Measurements from ENCODE around the gene TENM3. TPM values are rescaled to one million over a fixed set of nuclear protein-coding genes. Genes with fewer than 3 reads are reported as not detected.

TENM3 gene
- total RNA-seq, 1 experiment from 2014 or later: 0.87 TPM

DNA sequence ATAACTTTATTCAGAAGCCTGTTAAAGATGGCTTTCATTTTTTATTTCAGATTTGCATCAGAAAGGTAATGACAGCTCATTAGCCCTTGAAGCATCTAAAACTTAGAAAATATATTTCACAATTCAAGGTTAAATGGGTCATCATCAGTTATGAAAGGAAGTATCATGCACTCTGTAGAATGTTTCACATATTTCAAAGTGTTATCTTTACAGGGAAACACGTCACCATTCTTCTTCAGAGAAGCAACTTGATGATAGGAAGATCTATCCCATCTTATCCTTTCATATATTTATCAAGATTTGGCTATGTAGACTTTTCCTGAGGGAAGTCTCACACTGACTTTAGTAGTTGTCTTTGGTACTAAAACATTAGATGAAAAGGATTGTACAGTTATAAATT is 277.8 kb downstream of the TENM3 start:
- ChIA-PET CTCF (no interaction called here), POLR2A (ENCODE audit: unreplicated experiment) (no interaction called here)
- intact Hi-C loops (cut with micrococcal nuclease): no loop called here
- TF ChIP-seq CTCF (conservative IDR thresholded peaks at IDR 0.05; ENCODE audit: low read depth, low read length) (no peak), EZH2phosphoT487 (IDR thresholded peaks at IDR 0.05; ENCODE audit: borderline replicate concordance, low read length) (no peak), EZH2 (IDR thresholded peaks at IDR 0.05; ENCODE audit: low read length, unreplicated experiment) (no peak)
- Histone ChIP-seq H3K79me2 (ENCODE audit: low read length) (no peaks in the 10 kb centered on the region), H3K9me3 (ENCODE audit: low read length) (no peaks in the 10 kb centered on the region), H3K4me3 (ENCODE audit: low read length) (no peak overlapping the region), H3K4me1 (ENCODE audit: insufficient read depth, low read length) (no peaks in the 10 kb centered on the region), H3K27ac (ENCODE audit: low read length) (no peak overlapping the region), H3K9me2 (replicated peaks; ENCODE audit: low read length) (no peaks in the 10 kb centered on the region), H2AFZ (ENCODE audit: low read length) (no peak overlapping the region), H3K9ac (ENCODE audit: low read length) (no peak overlapping the region), H3K27me3 (ENCODE audit: low read length) (no peaks in the 10 kb centered on the region), H3K36me3 (ENCODE audit: low read depth, low read length) (no peaks in the 10 kb centered on the region), H3F3A (ENCODE audit: low read length, unreplicated experiment) (no peaks in the 10 kb centered on the region), H4K20me1 (ENCODE audit: low read length) (no peaks in the 10 kb centered on the region), H3K4me2 (ENCODE audit: low read length) (no peak overlapping the region)
- BruUV-seq (replicated peaks): no TSS peak
- no peak for ATAC-seq
- DNase-seq: no peak

DNA sequence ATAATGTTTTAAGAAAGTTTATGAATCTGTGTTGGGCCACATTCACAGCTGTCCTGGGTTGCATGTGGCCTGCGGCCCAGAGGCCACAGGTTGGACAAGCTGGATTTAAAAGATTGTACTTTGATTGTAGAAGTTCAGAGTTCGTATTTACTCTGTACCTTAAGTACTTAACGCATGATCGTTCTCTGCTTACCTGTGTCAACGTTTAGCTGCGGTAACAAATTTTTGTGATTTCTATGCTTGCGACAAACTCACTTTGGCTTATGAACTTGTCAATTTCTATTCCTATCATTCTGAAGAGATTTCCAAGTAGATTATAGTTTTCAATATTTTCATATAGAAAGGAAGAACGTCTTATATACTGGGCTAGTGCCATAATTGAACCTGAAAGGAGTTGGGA is 285.6 kb downstream of the TENM3 start:
- H3K27ac ChIP-seq (ENCODE audit: low read length): no peak overlapping the region
- H2AFZ ChIP-seq (ENCODE audit: low read length): no peak overlapping the region
- H3K9me3 ChIP-seq (ENCODE audit: low read length): no peaks in the 10 kb centered on the region
- H3K9me2 ChIP-seq (replicated peaks; ENCODE audit: low read length): no peaks in the 10 kb centered on the region
- TF ChIP-seq CTCF (conservative IDR thresholded peaks at IDR 0.05; ENCODE audit: low read depth, low read length): no peak
- TF ChIP-seq EZH2 (IDR thresholded peaks at IDR 0.05; ENCODE audit: low read length, unreplicated experiment): no peak
- TF ChIP-seq EZH2phosphoT487 (IDR thresholded peaks at IDR 0.05; ENCODE audit: borderline replicate concordance, low read length): no peak
- intact Hi-C loops (cut with micrococcal nuclease): no loop called here
- H3K4me1 ChIP-seq (ENCODE audit: insufficient read depth, low read length): no peaks in the 10 kb centered on the region
- DNase-seq (no peak), ATAC-seq (no peak)
- H3K4me2 ChIP-seq (ENCODE audit: low read length): no peak overlapping the region
- no TSS peak for BruUV-seq (replicated peaks)
- H3K9ac ChIP-seq (ENCODE audit: low read length): no peak overlapping the region
- no peaks in the 10 kb centered on the region for H3F3A ChIP-seq (ENCODE audit: low read length, unreplicated experiment)
- no peaks in the 10 kb centered on the region for H3K27me3 ChIP-seq (ENCODE audit: low read length)
- H3K36me3 ChIP-seq (ENCODE audit: low read depth, low read length): no peaks in the 10 kb centered on the region
- CTCF ChIA-PET: no interaction called here
- no peaks in the 10 kb centered on the region for H3K79me2 ChIP-seq (ENCODE audit: low read length)
- no peak overlapping the region for H3K4me3 ChIP-seq (ENCODE audit: low read length)
- no peaks in the 10 kb centered on the region for H4K20me1 ChIP-seq (ENCODE audit: low read length)
- POLR2A ChIA-PET (ENCODE audit: unreplicated experiment): no interaction called here

DNA sequence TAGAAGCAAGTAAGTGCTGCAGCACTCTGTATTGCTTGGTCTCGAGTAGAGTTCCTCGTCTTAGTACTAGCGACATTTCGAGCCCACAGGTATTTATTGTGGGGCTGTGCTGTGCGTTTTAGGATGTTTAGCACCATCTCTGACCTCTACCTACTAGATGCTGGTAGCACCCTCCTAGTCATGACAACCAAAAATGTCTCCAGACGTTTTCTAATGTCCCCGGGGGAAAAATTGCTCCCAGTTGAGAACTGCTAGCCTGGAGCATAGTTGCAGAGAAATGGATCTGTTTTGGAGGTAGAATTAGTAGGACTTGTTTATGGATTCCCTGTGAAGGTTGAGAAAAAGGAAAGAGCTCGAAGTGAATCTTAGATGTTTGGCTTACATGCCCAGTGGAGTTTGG is 287.2 kb downstream of the TENM3 start:
- Histone ChIP-seq H3K4me1 (ENCODE audit: insufficient read depth, low read length) (no peaks in the 10 kb centered on the region), H3K9me2 (replicated peaks; ENCODE audit: low read length) (no peaks in the 10 kb centered on the region), H3K36me3 (ENCODE audit: low read depth, low read length) (no peaks in the 10 kb centered on the region), H3K4me2 (ENCODE audit: low read length) (no peak overlapping the region), H2AFZ (ENCODE audit: low read length) (no peak overlapping the region), H3K9me3 (ENCODE audit: low read length) (no peaks in the 10 kb centered on the region), H3K4me3 (ENCODE audit: low read length) (no peak overlapping the region), H3K27ac (ENCODE audit: low read length) (no peak overlapping the region), H3K79me2 (ENCODE audit: low read length) (no peaks in the 10 kb centered on the region), H3K9ac (ENCODE audit: low read length) (no peak overlapping the region), H3K27me3 (ENCODE audit: low read length) (no peaks in the 10 kb centered on the region), H4K20me1 (ENCODE audit: low read length) (no peaks in the 10 kb centered on the region), H3F3A (ENCODE audit: low read length, unreplicated experiment) (no peaks in the 10 kb centered on the region)
- intact Hi-C loops (cut with micrococcal nuclease): no loop called here
- POLR2A ChIA-PET (ENCODE audit: unreplicated experiment): no interaction called here
- DNase-seq (no peak), ATAC-seq (no peak)
- TF ChIP-seq EZH2phosphoT487 (IDR thresholded peaks at IDR 0.05; ENCODE audit: borderline replicate concordance, low read length) (no peak), EZH2 (IDR thresholded peaks at IDR 0.05; ENCODE audit: low read length, unreplicated experiment) (no peak), CTCF (conservative IDR thresholded peaks at IDR 0.05; ENCODE audit: low read depth, low read length) (no peak)
- BruUV-seq (replicated peaks): no TSS peak
- CTCF ChIA-PET: no interaction called here
